ENCODE results near the gene RALGAPA2. TPM values are rescaled to one million over a fixed set of nuclear protein-coding genes. Genes with fewer than 3 reads are reported as not detected.
A peak's percentile ranks its signal among the peaks of the same experiment; 100 is the strongest.

RALGAPA2 gene
- total and polyA plus RNA-seq, 2 experiments from 2014 or later, result 13.1 to 43.4 TPM

DNA sequence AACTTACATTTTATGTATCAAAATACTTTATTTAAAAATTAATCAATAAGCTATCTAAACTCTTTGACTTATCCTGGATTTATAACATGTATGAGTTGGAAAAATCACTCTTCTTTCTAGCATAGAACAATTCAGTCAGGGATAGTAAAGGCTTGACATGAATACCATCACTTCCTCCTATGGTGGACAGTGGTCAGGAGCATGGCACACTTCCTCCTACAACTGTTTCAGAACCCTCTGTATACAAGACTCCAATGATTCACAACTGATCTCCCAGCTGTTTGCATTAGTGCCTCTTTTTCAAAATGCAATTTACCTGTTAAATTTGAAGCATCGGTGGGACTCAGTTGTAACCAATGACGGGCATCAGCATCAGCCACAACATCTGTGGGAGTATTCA is 129.7 kb downstream of the RALGAPA2 start (continued):
- TF ChIP-seq, protein P1, sequence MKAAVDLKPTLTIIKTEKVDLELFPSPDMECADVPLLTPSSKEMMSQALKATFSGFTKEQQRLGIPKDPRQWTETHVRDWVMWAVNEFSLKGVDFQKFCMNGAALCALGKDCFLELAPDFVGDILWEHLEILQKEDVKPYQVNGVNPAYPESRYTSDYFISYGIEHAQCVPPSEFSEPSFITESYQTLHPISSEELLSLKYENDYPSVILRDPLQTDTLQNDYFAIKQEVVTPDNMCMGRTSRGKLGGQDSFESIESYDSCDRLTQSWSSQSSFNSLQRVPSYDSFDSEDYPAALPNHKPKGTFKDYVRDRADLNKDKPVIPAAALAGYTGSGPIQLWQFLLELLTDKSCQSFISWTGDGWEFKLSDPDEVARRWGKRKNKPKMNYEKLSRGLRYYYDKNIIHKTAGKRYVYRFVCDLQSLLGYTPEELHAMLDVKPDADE (IDR thresholded peaks at IDR 0.05), result no peak
- no peak for TF ChIP-seq CREB1 (CRISPR knock-in tag; IDR thresholded peaks at IDR 0.05; ENCODE audit: low read depth)
- TF ChIP-seq, protein P2, sequence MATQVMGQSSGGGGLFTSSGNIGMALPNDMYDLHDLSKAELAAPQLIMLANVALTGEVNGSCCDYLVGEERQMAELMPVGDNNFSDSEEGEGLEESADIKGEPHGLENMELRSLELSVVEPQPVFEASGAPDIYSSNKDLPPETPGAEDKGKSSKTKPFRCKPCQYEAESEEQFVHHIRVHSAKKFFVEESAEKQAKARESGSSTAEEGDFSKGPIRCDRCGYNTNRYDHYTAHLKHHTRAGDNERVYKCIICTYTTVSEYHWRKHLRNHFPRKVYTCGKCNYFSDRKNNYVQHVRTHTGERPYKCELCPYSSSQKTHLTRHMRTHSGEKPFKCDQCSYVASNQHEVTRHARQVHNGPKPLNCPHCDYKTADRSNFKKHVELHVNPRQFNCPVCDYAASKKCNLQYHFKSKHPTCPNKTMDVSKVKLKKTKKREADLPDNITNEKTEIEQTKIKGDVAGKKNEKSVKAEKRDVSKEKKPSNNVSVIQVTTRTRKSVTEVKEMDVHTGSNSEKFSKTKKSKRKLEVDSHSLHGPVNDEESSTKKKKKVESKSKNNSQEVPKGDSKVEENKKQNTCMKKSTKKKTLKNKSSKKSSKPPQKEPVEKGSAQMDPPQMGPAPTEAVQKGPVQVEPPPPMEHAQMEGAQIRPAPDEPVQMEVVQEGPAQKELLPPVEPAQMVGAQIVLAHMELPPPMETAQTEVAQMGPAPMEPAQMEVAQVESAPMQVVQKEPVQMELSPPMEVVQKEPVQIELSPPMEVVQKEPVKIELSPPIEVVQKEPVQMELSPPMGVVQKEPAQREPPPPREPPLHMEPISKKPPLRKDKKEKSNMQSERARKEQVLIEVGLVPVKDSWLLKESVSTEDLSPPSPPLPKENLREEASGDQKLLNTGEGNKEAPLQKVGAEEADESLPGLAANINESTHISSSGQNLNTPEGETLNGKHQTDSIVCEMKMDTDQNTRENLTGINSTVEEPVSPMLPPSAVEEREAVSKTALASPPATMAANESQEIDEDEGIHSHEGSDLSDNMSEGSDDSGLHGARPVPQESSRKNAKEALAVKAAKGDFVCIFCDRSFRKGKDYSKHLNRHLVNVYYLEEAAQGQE (IDR thresholded peaks at IDR 0.05; ENCODE audit: unreplicated experiment), result no peak
- TF ChIP-seq JUNB (IDR thresholded peaks at IDR 0.05; ENCODE audit: unreplicated experiment), result no peak

DNA sequence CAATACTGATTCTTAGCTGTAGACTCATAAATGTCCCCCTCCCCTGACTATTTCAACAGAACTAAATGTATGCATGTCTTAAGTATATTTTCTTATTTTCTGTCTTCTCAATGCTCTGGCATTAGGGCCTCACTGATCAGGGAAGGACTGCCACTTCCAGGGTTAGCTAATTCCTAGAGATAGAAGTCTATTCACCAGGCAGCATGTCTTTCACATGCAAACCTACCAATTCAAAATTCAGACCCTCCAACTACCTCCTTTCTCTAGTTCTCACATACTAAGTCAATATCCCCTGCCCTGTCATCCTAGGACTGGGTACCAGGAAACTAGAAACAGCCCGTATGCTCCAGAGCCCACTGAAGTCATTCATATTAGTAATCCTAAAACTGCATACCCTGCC is 132.3 kb downstream of the RALGAPA2 start:
- no peak overlapping the region for H3K4me2 ChIP-seq
- peaks cover 7% of the 10 kb centered on the region; the same call in 2 of the 3 replicates for H3K36me3 Mint-ChIP-seq (ENCODE audit: low read depth)
- H2AFZ ChIP-seq, result no peak overlapping the region
- H3K79me2 ChIP-seq (replicated peaks; ENCODE audit: insufficient read depth), result no peaks in the 10 kb centered on the region
- no peak overlapping the region for H3K27ac ChIP-seq (ENCODE audit: low read depth)
- ATAC-seq (peak; percentile 67), DNase-seq (ENCODE audit: low spot score) (peak; percentile 3)
- no peak overlapping the region for H3K4me3 ChIP-seq
- H3K36me3 ChIP-seq (ENCODE audit: insufficient read depth), result no peaks in the 10 kb centered on the region; the same call in 1 of the 2 replicates
- H4K20me1 ChIP-seq (replicated peaks; ENCODE audit: insufficient read depth), result no peaks in the 10 kb centered on the region; the same call in 1 of the 2 replicates
- no peaks in the 10 kb centered on the region for H3F3A ChIP-seq (replicated peaks; ENCODE audit: low read depth)
- no peaks in the 10 kb centered on the region for H3K27me3 ChIP-seq (ENCODE audit: insufficient read depth)
- H3K4me3 Mint-ChIP-seq, result no peak overlapping the region
- H3K9me2 ChIP-seq (ENCODE audit: insufficient read depth), result no peaks in the 10 kb centered on the region
- H3K27me3 Mint-ChIP-seq (ENCODE audit: insufficient read depth, low read depth, poor library complexity), result no peaks in the 10 kb centered on the region
- H3K9me3 Mint-ChIP-seq, result no peaks in the 10 kb centered on the region
- peaks cover 6% of the 10 kb centered on the region; the same call in 1 of the 2 replicates for H3K4me1 ChIP-seq (ENCODE audit: insufficient read depth)
- H3K4me1 Mint-ChIP-seq, result peaks cover 15% of the 10 kb centered on the region
- H3K27ac Mint-ChIP-seq, result no peak overlapping the region
- no peak for TF ChIP-seq NANOG (IDR thresholded peaks at IDR 0.05; ENCODE audit: borderline replicate concordance)
- no peak for TF ChIP-seq EZH2 (IDR thresholded peaks at IDR 0.05; ENCODE audit: low read depth, unreplicated experiment)
- no peak for TF ChIP-seq CREB1 (CRISPR knock-in tag; IDR thresholded peaks at IDR 0.05; ENCODE audit: low read depth)
- no peak for TF ChIP-seq ZNF114 (CRISPR knock-in tag; IDR thresholded peaks at IDR 0.05)
- no peak for TF ChIP-seq STAT1 (IDR thresholded peaks at IDR 0.05; ENCODE audit: unreplicated experiment)
- no peak for TF ChIP-seq ZNF331 (CRISPR knock-in tag; IDR thresholded peaks at IDR 0.05; ENCODE audit: low read depth)
- TF ChIP-seq, protein P1 (IDR thresholded peaks at IDR 0.05), result no peak
- TF ChIP-seq JUNB (IDR thresholded peaks at IDR 0.05; ENCODE audit: unreplicated experiment), result no peak
- TF ChIP-seq, protein P3, sequence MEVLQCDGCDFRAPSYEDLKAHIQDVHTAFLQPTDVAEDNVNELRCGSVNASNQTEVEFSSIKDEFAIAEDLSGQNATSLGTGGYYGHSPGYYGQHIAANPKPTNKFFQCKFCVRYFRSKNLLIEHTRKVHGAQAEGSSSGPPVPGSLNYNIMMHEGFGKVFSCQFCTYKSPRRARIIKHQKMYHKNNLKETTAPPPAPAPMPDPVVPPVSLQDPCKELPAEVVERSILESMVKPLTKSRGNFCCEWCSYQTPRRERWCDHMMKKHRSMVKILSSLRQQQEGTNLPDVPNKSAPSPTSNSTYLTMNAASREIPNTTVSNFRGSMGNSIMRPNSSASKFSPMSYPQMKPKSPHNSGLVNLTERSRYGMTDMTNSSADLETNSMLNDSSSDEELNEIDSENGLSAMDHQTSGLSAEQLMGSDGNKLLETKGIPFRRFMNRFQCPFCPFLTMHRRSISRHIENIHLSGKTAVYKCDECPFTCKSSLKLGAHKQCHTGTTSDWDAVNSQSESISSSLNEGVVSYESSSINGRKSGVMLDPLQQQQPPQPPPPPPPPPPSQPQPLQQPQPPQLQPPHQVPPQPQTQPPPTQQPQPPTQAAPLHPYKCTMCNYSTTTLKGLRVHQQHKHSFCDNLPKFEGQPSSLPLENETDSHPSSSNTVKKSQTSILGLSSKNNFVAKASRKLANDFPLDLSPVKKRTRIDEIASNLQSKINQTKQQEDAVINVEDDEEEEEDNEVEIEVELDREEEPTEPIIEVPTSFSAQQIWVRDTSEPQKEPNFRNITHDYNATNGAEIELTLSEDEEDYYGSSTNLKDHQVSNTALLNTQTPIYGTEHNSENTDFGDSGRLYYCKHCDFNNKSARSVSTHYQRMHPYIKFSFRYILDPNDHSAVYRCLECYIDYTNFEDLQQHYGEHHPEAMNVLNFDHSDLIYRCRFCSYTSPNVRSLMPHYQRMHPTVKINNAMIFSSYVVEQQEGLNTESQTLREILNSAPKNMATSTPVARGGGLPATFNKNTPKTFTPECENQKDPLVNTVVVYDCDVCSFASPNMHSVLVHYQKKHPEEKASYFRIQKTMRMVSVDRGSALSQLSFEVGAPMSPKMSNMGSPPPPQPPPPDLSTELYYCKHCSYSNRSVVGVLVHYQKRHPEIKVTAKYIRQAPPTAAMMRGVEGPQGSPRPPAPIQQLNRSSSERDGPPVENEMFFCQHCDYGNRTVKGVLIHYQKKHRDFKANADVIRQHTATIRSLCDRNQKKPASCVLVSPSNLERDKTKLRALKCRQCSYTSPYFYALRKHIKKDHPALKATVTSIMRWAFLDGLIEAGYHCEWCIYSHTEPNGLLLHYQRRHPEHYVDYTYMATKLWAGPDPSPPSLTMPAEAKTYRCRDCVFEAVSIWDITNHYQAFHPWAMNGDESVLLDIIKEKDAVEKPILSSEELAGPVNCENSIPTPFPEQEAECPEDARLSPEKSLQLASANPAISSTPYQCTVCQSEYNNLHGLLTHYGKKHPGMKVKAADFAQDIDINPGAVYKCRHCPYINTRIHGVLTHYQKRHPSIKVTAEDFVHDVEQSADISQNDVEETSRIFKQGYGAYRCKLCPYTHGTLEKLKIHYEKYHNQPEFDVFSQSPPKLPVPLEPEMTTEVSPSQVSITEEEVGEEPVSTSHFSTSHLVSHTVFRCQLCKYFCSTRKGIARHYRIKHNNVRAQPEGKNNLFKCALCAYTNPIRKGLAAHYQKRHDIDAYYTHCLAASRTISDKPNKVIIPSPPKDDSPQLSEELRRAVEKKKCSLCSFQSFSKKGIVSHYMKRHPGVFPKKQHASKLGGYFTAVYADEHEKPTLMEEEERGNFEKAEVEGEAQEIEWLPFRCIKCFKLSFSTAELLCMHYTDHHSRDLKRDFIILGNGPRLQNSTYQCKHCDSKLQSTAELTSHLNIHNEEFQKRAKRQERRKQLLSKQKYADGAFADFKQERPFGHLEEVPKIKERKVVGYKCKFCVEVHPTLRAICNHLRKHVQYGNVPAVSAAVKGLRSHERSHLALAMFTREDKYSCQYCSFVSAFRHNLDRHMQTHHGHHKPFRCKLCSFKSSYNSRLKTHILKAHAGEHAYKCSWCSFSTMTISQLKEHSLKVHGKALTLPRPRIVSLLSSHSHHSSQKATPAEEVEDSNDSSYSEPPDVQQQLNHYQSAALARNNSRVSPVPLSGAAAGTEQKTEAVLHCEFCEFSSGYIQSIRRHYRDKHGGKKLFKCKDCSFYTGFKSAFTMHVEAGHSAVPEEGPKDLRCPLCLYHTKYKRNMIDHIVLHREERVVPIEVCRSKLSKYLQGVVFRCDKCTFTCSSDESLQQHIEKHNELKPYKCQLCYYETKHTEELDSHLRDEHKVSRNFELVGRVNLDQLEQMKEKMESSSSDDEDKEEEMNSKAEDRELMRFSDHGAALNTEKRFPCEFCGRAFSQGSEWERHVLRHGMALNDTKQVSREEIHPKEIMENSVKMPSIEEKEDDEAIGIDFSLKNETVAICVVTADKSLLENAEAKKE (CRISPR knock-in tag; IDR thresholded peaks at IDR 0.05), result no peak
- TF ChIP-seq, protein P4, sequence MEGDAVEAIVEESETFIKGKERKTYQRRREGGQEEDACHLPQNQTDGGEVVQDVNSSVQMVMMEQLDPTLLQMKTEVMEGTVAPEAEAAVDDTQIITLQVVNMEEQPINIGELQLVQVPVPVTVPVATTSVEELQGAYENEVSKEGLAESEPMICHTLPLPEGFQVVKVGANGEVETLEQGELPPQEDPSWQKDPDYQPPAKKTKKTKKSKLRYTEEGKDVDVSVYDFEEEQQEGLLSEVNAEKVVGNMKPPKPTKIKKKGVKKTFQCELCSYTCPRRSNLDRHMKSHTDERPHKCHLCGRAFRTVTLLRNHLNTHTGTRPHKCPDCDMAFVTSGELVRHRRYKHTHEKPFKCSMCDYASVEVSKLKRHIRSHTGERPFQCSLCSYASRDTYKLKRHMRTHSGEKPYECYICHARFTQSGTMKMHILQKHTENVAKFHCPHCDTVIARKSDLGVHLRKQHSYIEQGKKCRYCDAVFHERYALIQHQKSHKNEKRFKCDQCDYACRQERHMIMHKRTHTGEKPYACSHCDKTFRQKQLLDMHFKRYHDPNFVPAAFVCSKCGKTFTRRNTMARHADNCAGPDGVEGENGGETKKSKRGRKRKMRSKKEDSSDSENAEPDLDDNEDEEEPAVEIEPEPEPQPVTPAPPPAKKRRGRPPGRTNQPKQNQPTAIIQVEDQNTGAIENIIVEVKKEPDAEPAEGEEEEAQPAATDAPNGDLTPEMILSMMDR (conservative IDR thresholded peaks at IDR 0.05; ENCODE audit: low read depth in 2 of 2), result no peak
